HPDE6-E6E7 (cell line): ENCODE measurements around the gene NBL1.

Experiments
- DNase-seq: peaks from one replicate; pipeline ENCODE4 v3.0.0; 2011; ENCODE audit warnings: missing footprints; ENCODE audit errors: extremely low spot score

The NBL1 gene

DNA sequence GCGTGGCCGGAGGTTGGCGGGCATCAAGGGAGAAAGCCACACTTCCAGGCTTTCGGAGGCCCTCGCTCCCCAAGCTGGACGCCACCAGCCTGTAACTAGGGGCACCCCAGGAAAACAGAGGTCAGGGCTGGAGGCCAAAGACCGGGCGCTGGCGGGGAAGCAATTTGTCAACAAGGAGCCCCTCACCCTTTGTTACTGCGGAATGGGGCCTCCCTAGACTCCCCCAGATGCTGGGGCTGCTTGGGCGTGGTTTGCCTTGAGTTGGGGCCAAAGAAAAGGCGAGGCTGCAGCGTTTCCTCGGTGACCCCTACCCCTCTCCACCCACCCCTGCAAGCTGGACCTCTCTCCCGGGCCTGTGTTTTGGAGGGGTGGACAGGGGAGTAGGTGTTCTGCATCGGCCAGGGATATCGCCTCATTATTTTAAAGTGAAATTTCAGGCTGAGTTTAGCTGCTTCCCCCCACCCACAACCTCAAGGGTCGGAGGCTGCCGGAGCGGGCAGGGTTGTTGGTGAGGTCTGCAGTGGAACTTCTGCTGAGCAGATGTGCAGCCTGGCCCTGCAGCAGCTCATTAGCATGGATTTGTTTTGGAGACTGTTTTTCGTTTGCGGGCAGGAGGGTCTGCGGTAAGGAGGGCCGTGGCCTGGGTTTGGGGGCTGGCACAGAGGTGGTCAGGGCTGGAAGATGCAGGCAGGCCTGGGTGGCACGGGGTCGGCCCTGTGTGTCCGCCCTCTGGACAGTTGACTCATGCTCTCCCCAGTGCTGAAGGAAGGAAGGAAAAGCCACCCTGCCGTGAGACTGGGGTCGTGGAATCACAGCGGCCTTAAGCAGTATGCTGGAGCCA is 1.5 kb downstream of the NBL1 start:
- DNase-seq = no peak

DNA sequence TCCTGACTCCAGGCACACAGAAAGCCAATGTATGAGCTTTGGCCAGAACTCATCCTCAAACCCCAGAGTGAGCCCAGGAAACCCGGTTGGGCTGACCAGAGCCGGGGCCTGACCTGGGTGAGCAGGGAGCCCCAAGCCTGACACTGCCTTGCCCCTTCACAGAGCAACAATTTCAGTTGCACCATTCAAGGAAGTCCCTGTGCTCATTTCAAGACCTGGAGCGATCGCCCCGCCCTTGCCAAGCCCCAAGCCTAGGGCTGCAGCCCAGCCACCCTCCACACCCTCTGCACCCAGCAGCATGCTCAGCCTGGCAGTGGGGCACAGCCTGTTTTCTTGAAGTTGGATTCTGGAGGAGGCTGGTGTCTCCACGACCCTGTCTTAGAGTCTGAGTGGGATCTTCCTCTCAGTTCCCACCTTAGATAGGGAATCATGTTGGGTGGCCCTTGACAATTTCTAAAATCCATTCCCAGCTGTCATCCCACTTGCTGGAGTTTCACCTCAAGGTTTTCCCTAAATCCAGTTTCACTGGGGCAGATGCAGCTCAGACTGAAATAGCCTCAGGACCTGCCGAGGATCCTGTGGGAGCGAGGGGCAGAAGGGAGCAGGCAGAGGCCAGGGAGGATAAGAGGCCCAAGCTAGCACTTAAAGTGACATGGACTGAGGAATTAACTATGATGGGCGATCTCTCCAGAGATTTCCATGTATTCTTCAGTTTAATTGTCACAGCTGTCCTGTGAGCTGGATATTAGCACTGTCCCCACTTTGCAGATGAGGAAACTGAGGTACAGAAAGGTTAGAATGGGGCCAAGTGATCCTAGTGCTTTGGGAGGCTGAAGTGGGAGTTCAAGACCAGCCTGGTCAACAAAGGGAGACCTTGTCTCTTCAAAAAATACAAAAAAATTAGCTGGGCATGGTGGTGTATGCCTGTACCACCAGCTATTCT is 2.5 kb downstream of the NBL1 start:
- peak; percentile 57 for DNase-seq

DNA sequence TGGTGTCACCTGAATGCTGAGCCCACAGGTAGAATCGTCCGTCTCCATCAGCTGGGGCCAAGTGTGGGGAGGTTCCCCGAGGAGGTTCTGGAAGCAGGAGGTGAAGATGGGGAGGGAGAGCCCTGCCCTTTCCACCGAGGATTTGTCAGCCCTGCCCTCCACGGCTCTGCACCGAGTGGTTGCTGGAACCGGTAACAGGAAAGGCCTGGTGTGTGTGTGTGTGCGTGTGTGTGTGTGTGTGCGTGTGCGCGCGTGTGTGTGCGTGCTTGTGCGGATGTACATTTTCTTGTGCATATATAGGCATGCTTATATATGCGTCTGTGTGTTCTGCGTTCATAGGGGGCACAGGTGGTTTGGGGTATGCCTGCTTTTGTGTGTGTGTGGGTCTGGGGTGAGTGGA is 3.5 kb downstream of the NBL1 start:
- DNase-seq = no peak

DNA sequence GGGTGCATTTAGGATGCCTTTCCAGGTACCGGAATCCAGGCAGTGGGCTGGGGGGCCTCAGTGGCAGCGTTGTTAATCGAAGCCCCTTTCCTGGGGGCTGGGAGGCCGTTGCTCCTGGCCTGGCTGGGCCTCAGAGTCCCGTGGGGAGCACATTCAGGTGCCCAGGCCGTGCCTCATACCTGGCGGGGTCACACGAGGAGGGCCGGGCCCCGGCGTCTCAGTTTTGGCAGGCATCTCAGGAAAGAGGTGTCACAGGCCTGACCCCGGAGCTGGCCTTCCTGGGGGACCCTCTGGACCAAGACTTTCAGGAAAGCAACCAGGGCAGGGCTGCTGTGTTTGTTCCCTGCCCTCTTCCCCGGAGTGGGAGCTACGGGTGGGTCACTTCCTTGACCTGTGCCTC is 4.1 kb downstream of the NBL1 start:
- DNase-seq = no peak

- DNase-seq = no peak
Observed at GRCh38 chr1:19648689-19649088, 4.6 kb downstream of the NBL1 start.

GRCh38 chr1:19650416-19651140 is 6.5 kb downstream of the NBL1 start:
- DNase-seq = no peak

DNA sequence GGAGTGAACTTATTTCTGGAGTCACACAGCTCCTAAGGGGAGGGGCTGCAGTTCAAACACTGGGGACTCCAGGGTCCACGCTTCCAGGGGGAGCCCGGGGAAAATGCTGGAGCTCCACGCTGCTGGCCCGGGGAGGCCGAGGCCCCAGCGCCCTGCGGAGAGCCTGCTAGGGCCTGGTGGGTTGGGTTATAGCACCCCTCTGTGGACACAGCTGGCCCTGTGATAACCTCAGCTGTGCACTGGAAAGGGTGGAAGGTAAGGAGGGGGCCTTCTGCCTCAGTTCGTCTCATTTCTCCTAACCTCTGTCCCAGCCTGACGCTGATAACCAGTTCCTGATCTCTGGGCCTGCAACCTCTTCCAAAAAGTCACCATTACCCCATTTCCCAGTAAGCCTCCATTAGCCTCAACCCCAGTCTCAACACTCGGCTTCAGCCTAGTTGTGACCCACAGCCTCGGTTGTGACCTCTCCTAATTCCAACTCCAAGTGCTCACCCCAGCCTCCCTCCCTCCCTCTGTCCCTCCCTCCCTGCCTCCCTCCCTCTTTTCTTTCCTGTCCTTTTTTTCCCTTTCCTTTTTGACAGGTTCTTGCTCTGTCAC is 7.1 kb downstream of the NBL1 start:
- DNase-seq = no peak

DNA sequence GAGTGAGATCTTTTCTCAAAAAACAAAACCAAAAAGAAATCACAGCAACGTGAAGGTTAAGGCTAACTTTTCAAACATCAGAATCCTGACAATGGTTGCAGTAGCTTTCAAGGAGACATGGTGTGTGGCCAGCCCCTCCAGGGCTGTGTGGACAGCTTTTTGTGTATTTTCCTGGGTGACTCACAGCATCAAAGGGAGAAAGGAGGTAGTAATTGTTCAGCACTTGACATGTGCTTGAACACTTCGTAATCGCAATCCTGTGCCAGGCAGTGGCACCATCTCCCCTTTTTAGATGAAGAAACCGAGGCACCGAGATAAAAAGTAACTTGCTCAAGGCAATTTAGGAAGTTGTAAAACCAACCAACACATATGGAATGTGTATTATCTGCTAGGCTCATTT is 10.3 kb downstream of the NBL1 start:
- no peak for DNase-seq

DNA sequence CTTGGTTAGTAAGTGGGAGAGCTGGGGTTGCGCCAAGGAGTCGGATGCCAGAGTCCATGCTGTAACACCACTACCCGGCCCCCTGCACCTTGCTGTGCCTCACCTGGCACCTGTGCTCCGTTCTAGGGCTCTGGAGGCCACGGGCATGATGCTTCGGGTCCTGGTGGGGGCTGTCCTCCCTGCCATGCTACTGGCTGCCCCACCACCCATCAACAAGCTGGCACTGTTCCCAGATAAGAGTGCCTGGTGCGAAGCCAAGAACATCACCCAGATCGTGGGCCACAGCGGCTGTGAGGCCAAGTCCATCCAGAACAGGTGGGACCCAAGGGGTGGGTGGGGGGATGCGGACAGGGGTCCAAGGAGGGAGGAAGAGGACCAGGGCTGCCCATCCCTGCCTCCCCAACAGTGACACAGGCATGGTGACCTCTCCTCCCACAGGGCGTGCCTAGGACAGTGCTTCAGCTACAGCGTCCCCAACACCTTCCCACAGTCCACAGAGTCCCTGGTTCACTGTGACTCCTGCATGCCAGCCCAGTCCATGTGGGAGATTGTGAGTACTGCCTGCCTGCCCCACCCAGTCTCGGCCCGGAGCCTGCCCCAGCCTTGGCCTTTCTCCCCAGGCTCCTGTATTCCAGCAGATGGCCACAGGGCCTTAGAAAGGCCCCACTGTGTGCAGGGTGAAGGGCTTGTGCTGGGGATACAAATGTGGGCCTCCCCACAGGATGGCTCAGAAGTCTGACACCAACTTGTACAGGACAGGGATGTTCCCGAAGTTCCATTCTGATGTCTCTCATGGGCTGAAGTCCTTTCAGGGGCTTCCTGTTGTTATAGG is 11.0 kb downstream of the NBL1 start:
- no peak for DNase-seq

DNA sequence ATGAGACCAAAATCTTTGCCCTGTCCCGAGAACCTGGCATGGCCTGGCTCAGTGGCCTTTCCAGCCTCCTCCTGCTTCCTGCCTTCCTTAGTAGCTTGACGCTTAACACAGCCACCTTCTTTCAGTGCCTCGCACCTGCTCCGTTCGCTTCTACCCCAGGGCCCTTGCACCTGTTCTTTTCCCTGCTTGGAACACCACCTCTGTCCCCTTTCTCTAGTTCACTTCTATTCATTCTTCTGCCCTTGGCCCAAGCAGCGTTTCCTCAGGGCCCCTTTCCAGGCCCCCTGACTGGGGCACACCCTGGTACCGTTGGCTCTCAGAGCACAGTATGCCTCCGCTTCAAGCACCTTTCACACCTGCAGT is 11.6 kb downstream of the NBL1 start:
- DNase-seq = no peak

DNA sequence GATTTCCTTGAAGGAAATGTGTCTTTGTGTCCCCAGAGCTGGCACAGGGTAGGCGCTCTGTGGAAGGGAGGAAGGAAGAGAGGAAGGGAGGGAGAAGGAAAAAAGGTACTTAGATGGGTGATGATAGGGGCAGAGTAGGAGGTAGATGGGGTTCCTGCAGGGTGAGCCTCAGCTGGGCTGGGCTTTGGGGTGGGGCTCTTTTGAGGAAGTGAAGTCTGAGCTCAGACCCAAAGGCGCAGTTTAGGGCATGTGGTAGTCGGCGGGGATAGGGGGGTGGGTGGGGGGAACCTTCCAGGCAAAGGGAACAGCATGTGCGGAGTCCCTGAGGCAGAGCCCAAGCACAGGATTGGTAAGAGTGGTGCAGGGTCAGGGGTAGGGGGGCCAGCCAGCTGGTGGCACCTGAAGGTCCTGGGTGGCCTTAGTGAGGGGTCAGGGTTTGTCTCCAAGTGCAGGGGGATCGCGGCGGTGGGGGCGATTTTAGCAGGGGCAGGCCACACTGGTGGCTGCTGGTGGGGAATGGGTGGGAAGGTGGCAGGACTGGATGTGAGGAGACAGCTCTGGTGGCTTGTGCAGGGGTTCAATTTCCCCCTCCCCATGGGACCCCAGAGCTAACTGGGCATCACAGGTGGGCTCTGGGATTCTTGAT is 12.1 kb downstream of the NBL1 start:
- DNase-seq = no peak

- no peak for DNase-seq
Observed at GRCh38 chr1:19656780-19657466, 12.8 kb downstream of the NBL1 start.

- DNase-seq = no peak
Observed at GRCh38 chr1:19657511-19657910, 13.4 kb downstream of the NBL1 start.

GRCh38 chr1:19658186-19658585 is 14.1 kb downstream of the NBL1 start:
- no peak for DNase-seq

DNA sequence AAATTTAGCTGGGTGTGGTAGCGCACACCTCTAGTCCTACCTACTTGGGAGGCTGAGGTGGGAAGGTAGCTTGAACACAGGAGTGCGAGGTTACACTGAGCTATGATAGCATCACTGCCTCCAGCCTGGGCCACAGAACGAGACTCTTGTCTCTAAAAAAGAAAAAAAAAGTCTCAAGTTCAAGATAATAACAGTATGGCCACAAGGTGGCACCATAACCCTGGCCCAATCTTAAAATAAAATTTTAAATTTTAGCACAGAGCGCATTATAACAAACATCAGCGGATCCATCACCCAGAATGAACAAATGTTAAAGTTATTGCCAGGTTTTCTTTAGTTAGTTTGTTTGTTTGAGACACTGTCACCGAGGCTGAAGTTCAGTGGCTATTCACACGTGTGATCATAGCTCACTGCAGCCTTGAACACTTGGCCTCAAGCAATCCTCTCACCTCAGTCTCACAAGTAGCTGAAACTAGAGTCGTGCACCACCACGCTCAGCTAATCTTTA is 17.7 kb downstream of the NBL1 start:
- DNase-seq = no peak

- no peak for DNase-seq
Observed at GRCh38 chr1:19662313-19662712, 18.2 kb downstream of the NBL1 start.

GRCh38 chr1:19664453-19665185 is 20.5 kb downstream of the NBL1 start, which contains the start of gene HTR6:
Gene HTR6 (plus strand): TSS chr1:19664875. CDS start chr1:19665754, 879 bp downstream.
- no peak for DNase-seq

GRCh38 chr1:19665186-19665495 is 21.0 kb downstream of the NBL1 start:
- no peak for DNase-seq
